ENCODE results near the gene HIPK4. TPM values are rescaled to one million over a fixed set of nuclear protein-coding genes. Genes with fewer than 3 reads are reported as not detected.

The HIPK4 gene
- total and polyA plus RNA-seq, 2 donors, result 0.20 TPM; not detected in 1

DNA sequence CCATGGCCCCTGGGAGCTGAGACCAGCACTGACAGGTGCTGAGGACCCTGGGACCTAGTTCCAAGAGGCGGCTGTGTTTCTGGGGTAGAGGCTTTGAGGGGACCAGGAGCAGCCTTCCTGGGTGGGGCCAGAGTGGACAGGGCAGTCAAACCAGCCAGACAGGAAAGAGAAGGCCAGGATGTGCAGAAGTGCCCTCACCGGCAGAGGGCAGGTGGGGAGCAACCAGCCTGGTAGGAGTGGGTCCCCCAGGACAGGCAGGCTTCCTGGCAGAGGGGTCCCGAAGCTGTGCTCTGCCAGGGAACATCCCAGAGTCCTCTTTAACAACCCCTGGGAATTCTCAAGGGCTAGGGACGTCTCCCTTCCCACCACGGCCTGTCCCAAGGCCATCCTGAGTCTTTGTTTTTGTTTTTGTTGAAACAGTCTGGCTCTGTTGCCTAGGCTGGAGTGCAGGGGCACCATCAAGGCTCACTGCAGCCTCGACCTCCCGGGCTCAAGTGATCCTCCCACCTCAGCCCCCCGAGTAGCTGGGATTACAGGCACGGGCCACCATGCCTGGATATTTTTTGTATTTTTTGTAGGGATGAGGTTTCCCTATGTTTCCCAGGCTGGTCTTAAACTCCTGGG is 3.0 kb upstream of the HIPK4 start:
- WGBS, result 44% methylated on average over 9 of the region's 9 CpGs
- Histone ChIP-seq H3K4me1 (ENCODE audit: insufficient read depth) (no peaks in the 10 kb centered on the region), H3K36me3 (ENCODE audit: insufficient read depth) (no peaks in the 10 kb centered on the region), H3K27ac (ENCODE audit: low read depth) (no peak overlapping the region), H3K4me3 (ENCODE audit: low read depth, low read length) (no peak overlapping the region)
- DNase-seq (ENCODE audit: extremely low spot score), result peak; percentile 56

DNA sequence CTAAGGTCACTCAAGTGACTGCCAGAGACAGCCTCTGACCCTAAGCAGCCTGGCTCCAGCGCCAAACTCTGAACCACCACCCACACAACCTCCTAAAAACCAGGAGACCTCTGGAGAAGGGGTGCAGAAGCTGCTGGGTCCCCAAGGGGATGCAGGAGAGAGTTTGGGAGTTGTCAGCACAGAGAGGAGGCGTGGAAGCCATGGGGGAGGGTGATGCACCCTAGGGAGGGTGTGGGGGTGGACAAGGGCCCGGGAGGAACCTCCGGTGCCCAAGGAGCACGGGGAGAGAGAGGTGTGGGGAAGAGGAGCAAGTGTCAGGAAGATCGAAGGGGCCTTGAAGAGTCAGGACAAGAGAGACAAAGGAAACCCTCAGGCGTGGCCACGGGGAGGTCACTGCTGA is 2.1 kb upstream of the HIPK4 start:
- Histone ChIP-seq H3K4me3 (ENCODE audit: low read depth, low read length) (no peak overlapping the region), H3K4me1 (ENCODE audit: insufficient read depth) (no peaks in the 10 kb centered on the region), H3K36me3 (ENCODE audit: insufficient read depth) (no peaks in the 10 kb centered on the region), H3K27ac (ENCODE audit: low read depth) (peak overlapping the region; percentile 48)
- no peak for DNase-seq (ENCODE audit: extremely low spot score)
- WGBS, result 74% methylated on average over 8 of the region's 8 CpGs

DNA sequence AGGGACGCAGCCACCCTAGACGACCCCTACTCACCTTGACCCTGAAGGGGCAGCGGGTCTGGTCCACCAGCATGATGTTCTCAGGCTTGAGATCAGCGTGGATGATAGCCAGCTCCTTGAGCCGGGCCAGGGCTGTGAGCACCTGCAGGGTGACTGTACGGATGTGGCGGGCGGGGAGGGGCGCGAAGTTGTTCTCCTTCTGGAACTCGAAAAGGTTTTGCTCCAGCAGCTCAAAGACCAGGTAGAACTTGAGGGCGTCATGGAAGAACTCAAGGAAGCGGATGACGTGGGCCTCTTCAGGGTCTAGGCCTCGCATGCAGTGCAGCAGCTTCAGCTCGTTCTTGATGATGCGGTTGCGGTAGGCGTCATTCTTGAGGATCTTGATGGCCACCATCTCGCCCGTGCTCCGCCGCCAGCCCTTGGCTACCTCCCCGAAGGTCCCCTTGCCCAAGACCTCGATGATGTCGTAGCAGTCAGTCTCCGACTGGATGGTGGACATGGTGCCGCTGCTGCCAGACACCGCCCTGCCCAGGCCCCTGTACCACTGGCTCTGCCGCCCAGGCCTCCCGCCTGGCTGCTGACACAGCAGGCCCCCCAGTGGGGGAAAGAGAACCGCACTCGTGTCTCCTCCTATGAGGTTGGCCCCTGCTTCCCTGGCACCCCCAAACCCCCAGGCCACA is 437 bp downstream of the HIPK4 start:
- DNase-seq (ENCODE audit: extremely low spot score), result no peak
- H3K27ac ChIP-seq (ENCODE audit: low read depth), result no peak overlapping the region
- WGBS, result 96% methylated on average over 33 of the region's 33 CpGs
- no peaks in the 10 kb centered on the region for H3K4me1 ChIP-seq (ENCODE audit: insufficient read depth)
- H3K4me3 ChIP-seq (ENCODE audit: low read depth, low read length), result no peak overlapping the region
- no peaks in the 10 kb centered on the region for H3K36me3 ChIP-seq (ENCODE audit: insufficient read depth)

DNA sequence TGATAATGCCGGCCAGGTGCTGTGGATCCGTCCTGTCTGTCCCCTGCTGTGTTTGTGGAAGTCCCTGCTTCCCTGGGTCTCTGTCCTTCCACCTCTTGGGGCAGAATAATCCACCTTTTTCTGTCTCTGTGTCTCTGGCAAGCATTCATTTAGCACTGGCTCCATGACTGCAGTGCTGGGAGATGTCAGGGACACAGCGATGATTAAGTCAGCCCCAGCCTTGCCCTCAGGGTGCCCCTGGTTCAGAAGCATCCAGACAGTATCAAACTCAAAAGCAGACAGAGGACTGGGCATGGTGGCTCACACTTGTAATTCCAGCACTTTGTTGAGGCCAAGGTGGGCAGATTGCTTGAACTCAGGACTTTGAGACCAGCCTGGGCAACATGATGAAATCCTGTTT is 1.5 kb downstream of the HIPK4 start:
- no peaks in the 10 kb centered on the region for H3K4me1 ChIP-seq (ENCODE audit: insufficient read depth)
- 76% methylated on average over 3 of the region's 3 CpGs for WGBS
- H3K4me3 ChIP-seq (ENCODE audit: low read depth, low read length), result no peak overlapping the region
- H3K36me3 ChIP-seq (ENCODE audit: insufficient read depth), result no peaks in the 10 kb centered on the region
- H3K27ac ChIP-seq (ENCODE audit: low read depth), result no peak overlapping the region
- no peak for DNase-seq (ENCODE audit: extremely low spot score)

DNA sequence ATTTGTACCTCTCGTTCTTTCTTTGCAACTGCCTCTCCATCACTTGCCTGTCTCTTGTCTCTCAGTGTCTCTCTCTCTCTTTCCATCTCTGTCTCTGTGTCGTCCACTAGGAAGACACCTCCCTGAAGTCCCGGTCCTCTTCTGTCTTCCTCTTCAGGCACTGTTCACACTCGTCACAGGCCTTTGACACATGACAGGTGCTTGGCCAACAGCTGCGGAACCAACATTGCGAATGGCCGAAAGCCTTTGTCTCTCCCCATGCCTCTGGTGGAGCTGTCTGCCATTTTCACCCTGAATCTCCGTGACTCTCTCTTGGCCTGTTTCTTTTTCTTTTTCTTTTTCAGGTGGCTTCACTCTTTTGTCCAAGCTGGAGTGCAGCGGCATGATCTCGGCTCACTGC is 2.8 kb downstream of the HIPK4 start:
- WGBS, result 91% methylated on average over 10 of the region's 10 CpGs
- Histone ChIP-seq H3K27ac (ENCODE audit: low read depth) (no peak overlapping the region), H3K4me3 (ENCODE audit: low read depth, low read length) (no peak overlapping the region), H3K36me3 (ENCODE audit: insufficient read depth) (no peaks in the 10 kb centered on the region), H3K4me1 (ENCODE audit: insufficient read depth) (no peaks in the 10 kb centered on the region)
- no peak for DNase-seq (ENCODE audit: extremely low spot score)

DNA sequence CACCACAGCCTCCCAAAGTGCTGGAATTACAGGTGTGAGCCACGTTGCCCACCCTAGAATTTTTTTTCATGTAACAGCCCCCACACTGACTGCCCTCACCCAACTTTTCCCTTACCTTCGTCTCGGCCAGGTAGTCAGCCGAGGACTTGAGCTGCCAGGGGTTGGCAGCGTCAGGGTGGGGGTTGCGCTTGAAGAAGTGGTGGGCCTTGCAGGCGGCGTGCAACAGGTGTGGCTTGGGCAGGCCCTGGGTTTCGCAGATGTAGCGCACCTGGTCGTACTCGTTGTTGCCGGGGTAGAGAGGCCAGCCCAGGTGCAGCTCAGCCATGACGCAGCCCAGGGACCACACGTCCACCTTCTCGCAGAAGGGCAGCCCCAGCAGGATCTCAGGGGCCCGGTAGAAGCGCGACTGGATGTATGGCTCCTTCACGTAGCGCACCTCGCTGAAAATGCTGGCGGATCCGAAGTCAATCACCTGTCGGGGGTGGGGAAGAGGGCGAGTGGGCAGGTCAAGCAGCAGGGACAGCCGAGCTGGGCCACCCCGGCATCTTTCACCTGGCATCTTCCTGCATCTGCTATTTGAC is 6.2 kb downstream of the HIPK4 start:
- Histone ChIP-seq H3K27ac (ENCODE audit: low read depth) (no peak overlapping the region), H3K36me3 (ENCODE audit: insufficient read depth) (no peaks in the 10 kb centered on the region), H3K4me3 (ENCODE audit: low read depth, low read length) (no peak overlapping the region), H3K4me1 (ENCODE audit: insufficient read depth) (no peaks in the 10 kb centered on the region)
- 85% methylated on average over 28 of the region's 28 CpGs for WGBS
- DNase-seq (ENCODE audit: extremely low spot score), result no peak

DNA sequence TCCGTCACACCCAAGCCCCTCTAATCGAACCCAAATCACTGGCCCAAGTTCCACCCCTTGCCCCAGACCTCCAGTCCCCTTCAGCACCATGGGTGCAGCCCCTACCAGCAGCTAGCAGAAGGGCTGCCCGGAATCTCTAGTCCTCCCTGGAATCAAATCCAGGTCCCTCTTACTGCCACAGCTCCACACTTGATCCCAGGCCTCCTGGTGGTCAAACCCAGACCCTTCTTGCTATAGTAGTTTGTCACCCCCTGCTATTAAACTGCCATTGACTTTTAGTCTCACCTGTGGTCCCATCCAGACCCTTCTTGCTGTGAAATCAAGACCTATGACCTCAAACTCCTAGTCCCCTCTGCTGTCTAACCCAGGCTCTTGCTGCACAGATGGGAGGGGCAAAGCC is 8.7 kb downstream of the HIPK4 start:
- WGBS, result 79% methylated on average over 3 of the region's 3 CpGs
- no peak overlapping the region for H3K27ac ChIP-seq (ENCODE audit: low read depth)
- H3K4me3 ChIP-seq (ENCODE audit: low read depth, low read length), result no peak overlapping the region
- H3K36me3 ChIP-seq (ENCODE audit: insufficient read depth), result peaks cover 8% of the 10 kb centered on the region
- H3K4me1 ChIP-seq (ENCODE audit: insufficient read depth), result no peaks in the 10 kb centered on the region
- DNase-seq (ENCODE audit: extremely low spot score), result no peak

DNA sequence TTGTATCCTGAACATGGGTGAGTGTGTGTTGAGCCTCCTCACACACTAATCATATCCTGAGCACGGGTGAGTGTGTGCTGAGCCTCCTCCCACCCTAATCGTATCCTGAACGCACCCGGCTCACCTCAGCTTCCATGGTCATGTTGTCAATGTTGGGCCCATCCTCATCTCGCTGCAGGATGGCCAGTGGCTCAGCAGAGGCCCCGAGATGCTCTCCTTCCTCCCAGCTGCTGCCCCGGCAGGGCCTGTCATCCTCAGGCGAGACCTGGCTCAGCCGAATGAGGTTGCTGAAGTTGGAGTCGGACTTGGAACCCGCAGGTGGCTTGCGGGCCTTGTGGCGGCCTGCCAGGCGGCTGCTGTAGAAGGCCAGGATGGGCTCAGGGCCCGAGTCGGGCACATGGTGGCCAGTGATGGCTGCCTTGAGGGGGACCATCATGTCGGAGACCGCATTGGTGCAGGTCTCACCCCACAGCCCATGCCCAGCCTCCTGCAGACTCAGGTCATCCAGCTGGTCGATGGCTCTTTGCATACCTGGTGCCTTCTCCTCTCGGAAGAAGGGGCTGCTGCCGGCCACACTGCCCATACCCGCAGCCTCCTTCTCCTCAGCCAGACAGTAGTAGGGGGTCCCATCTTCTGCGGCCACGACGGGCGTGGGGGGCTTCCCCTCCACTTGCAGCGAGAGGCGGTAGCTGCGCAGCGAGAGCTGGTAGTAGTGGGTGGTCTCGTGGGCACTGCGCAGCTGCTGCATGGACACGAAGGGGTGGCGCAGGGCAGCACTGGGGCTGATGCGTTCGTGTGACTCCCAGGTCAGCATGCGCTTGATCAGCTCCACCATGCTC is 9.6 kb downstream of the HIPK4 start:
- 86% methylated on average over 37 of the region's 37 CpGs for WGBS
- H3K36me3 ChIP-seq (ENCODE audit: insufficient read depth), result peaks cover 8% of the 10 kb centered on the region
- H3K4me3 ChIP-seq (ENCODE audit: low read depth, low read length), result no peak overlapping the region
- no peak for DNase-seq (ENCODE audit: extremely low spot score)
- no peak overlapping the region for H3K27ac ChIP-seq (ENCODE audit: low read depth)
- no peaks in the 10 kb centered on the region for H3K4me1 ChIP-seq (ENCODE audit: insufficient read depth)

DNA sequence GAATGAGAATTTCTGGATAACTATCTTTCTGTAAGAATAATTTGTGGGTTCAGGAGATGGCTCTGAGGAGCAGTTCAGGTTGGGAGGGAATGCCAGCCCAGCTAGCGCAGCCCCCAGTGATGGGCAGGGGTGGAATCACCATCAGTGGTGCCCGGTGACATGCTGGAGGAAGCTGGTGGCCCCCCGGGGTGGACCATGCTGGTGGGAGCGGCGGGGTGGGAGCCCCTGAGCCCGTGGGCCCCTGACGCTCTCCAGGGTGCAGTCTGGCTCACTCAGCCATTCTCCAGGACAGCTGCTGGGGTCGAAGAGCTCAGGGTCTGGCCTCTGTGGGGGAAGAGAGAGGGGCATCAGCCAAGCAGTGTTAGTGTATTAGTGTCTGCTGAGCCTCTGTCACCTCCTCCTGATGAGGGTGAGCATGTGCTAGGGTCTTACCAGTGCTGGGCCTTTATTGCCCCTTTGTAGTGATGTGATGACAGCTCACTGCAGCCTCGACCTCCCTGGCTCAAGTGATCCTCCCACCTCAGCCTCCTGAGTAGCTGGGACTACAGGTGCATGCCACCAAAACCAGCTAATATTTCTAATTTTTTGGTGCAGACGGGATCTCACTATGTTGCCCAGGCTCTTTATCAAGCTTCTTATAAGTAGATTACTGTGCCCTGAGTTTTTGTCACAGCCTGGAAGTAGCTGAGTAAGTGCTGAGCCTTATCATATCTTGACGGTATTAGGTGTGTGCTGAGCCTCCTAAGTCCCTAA is 10.4 kb downstream of the HIPK4 start:
- Histone ChIP-seq H3K4me1 (ENCODE audit: insufficient read depth) (no peaks in the 10 kb centered on the region), H3K27ac (ENCODE audit: low read depth) (no peak overlapping the region), H3K36me3 (ENCODE audit: insufficient read depth) (peaks cover 8% of the 10 kb centered on the region), H3K4me3 (ENCODE audit: low read depth, low read length) (no peak overlapping the region)
- DNase-seq (ENCODE audit: extremely low spot score), result no peak
- 81% methylated on average over 11 of the region's 11 CpGs for WGBS

DNA sequence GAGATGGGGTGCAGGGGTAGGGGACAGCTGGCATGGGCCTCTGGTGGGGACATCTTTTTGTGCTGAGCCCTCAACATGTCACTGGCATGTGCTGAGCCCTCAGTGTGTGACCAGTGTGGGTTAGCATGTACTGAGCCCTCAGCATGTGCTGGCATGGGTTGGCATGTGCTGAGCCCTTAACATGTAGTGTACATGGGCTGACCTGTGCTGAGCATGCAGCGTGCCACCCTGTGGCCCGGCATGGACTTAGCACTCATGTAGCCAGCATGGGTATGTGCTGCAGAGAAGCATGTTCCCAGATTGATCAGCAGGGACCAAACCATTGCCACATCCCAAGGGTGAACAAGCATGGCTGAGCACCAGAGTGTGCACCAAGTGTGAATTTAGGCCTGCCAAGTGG is 11.5 kb downstream of the HIPK4 start:
- no peak for DNase-seq (ENCODE audit: extremely low spot score)
- Histone ChIP-seq H3K27ac (ENCODE audit: low read depth) (no peak overlapping the region), H3K4me3 (ENCODE audit: low read depth, low read length) (no peak overlapping the region), H3K36me3 (ENCODE audit: insufficient read depth) (peaks cover 8% of the 10 kb centered on the region), H3K4me1 (ENCODE audit: insufficient read depth) (no peaks in the 10 kb centered on the region)
- WGBS, result 84% methylated on average over 2 of the region's 2 CpGs

DNA sequence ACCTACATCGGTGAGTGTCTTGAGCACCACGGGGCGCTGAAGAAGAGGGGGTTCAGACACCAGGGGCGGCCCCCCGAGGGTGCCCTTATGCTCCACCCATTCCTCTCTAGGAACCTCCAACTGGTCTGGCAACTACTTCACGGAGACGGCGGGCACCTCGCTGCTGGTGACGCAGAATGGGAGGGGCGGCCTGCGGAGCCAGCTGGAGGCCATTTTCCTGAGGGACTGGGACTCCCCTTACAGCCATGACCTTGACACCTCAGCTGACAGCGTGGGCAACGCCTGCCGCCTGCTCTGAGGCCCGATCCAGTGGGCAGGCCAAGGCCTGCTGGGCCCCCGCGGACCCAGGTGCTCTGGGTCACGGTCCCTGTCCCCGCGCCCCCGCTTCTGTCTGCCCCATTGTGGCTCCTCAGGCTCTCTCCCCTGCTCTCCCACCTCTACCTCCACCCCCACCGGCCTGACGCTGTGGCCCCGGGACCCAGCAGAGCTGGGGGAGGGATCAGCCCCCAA is 12.1 kb downstream of the HIPK4 start:
- peaks cover 8% of the 10 kb centered on the region for H3K36me3 ChIP-seq (ENCODE audit: insufficient read depth)
- DNase-seq (ENCODE audit: extremely low spot score), result no peak
- H3K4me3 ChIP-seq (ENCODE audit: low read depth, low read length), result no peak overlapping the region
- 90% methylated on average over 25 of the region's 25 CpGs for WGBS
- H3K27ac ChIP-seq (ENCODE audit: low read depth), result no peak overlapping the region
- no peaks in the 10 kb centered on the region for H3K4me1 ChIP-seq (ENCODE audit: insufficient read depth)

DNA sequence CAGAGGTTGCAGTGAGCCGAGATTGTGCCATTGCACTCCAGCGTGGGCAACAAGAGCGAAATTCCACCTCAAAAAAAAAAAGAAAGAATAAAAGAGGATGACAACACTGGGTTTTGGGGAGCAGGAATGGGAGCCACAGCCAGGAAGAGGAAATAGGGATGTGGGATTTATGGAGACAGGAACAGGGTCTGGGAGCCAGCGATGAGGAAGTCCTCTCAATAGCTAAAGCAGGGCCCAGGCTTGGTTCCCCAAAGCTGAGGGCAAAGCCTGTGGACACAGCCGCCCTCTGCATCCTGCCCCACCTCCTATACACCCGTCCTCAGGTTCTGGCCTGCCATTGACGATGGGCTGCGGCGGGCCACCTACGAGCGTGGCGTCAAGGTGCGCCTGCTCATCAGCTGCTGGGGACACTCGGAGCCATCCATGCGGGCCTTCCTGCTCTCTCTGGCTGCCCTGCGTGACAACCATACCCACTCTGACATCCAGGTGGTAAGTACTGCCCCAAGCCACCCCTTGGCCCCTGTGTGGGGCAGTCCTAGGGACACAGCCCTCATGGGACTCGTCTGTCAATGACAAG is 13.6 kb downstream of the HIPK4 start:
- no peak overlapping the region for H3K4me3 ChIP-seq (ENCODE audit: low read depth, low read length)
- WGBS, result 94% methylated on average over 17 of the region's 17 CpGs
- no peak overlapping the region for H3K27ac ChIP-seq (ENCODE audit: low read depth)
- H3K36me3 ChIP-seq (ENCODE audit: insufficient read depth), result peaks cover 8% of the 10 kb centered on the region
- DNase-seq (ENCODE audit: extremely low spot score), result no peak
- H3K4me1 ChIP-seq (ENCODE audit: insufficient read depth), result no peaks in the 10 kb centered on the region

DNA sequence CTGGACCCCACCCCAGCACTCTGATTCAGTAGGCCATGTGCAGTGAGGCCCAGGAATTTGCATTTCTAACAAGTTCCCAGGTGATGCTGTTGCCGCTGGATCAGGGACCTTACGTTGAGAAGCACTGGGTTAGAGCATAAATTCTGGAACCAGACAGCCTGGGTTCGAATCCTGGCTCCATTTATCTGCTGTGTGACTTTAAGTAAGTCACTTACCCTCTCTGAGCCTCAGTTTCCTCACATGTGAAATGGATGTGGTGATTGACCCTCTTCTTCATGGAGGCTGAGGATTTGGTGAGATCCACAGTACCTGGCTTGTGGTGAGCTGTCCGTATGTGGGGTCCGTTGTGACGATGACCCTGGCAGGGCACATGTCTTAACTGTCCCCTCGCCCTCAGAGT is 15.9 kb downstream of the HIPK4 start:
- whole genome bisulfite sequencing, result 95% methylated on average over 7 of the region's 7 CpGs
- Histone ChIP-seq H3K4me3 (ENCODE audit: low read depth, low read length) (no peak overlapping the region), H3K27ac (ENCODE audit: low read depth) (no peak overlapping the region), H3K4me1 (ENCODE audit: insufficient read depth) (no peaks in the 10 kb centered on the region), H3K36me3 (ENCODE audit: insufficient read depth) (peaks cover 10% of the 10 kb centered on the region)
- DNase-seq (ENCODE audit: extremely low spot score), result no peak
